T-helper 17 cell (primary cell): Measurements from ENCODE around the gene KMT2A. TPM values are rescaled to one million over a fixed set of nuclear protein-coding genes. Genes with fewer than 3 reads are reported as not detected.
"Not testable (repeated sequence)": the region's sequence is repeated elsewhere in the genome, so short reads cannot be mapped to it uniquely, and the experiment has no call there.

ENCODE experiments used
- ATAC-seq: fragments of 150-1000 bp; cut with Tn5 transposase; 2 replicates; pipeline ENCODE4 v1.10.0; 2021; ENCODE audit warnings: mild to moderate bottlenecking, moderate library complexity
- DNase-seq, 3 donors: peaks; one replicate each; pipeline versions ENCODE4 v3.0.0 to v3.0.0-alpha.2; 2020 to 2021
- H3K9me3 ChIP-seq: one replicate; pipeline ENCODE4 v1.7.0; 2013; ENCODE audit warnings: low read length, mild to moderate bottlenecking; ENCODE audit not compliant: control insufficient read depth, poor library complexity, severe bottlenecking
- H3K27ac Mint-ChIP-seq: one replicate; pipeline ENCODE4 v1.8.0; 2022; ENCODE audit warnings: mild to moderate bottlenecking, moderate library complexity, mixed read lengths
- H3K27me3 Mint-ChIP-seq: one replicate; pipeline ENCODE4 v1.8.0; 2022; ENCODE audit warnings: mixed read lengths
- H3K36me3 Mint-ChIP-seq: one replicate; pipeline ENCODE4 v1.8.0; 2022; ENCODE audit warnings: low read depth, mixed read lengths
- H3K4me1 Mint-ChIP-seq: one replicate; pipeline ENCODE4 v1.8.0; 2022; ENCODE audit warnings: mild to moderate bottlenecking, mixed read lengths
- H3K4me3 Mint-ChIP-seq: one replicate; pipeline ENCODE4 v1.8.0; 2022; ENCODE audit warnings: mild to moderate bottlenecking, moderate library complexity, mixed read lengths
- total RNA-seq, 4 donors: library from RNA in 2 of 4; stranded (reverse) in 2 of 4; gene quantifications; one replicate each; pipeline ENCODE4 v1.2.3 and lab custom pipeline; 2022 to 2026

Gene KMT2A
- total RNA-seq, 2 donors from 2014 or later = 156 to 178 TPM

GRCh38 chr11:118438314-118438931, 2.1 kb downstream of the KMT2A start:
- no peaks in the 10 kb centered on the region for H3K9me3 ChIP-seq
- DNase-seq (peak; percentile 28 to 46 (median 41)), ATAC-seq (peak; percentile 39)
- Mint-ChIP-seq H3K4me3 (peak overlapping the region; percentile 98), H3K4me1 (peaks cover 65% of the 10 kb centered on the region), H3K27me3 (no peaks in the 10 kb centered on the region), H3K27ac (peak overlapping the region; percentile 96), H3K36me3 (no peaks in the 10 kb centered on the region)

- Mint-ChIP-seq H3K4me1 (peaks cover 71% of the 10 kb centered on the region), H3K4me3 (peak overlapping the region; percentile 73)
Observed at GRCh38 chr11:118439646-118440045, 3.4 kb downstream of the KMT2A start.

GRCh38 chr11:118441770-118442275, 5.5 kb downstream of the KMT2A start:
- peak overlapping the region; percentile 65 for H3K4me3 Mint-ChIP-seq
- no peaks in the 10 kb centered on the region for H3K9me3 ChIP-seq
- ATAC-seq (no peak), DNase-seq (no peak)
- H3K27ac Mint-ChIP-seq = peak overlapping the region; percentile 96
- H3K36me3 Mint-ChIP-seq = peaks cover under 1% of the 10 kb centered on the region
- H3K4me1 Mint-ChIP-seq = peaks cover 78% of the 10 kb centered on the region
- no peaks in the 10 kb centered on the region for H3K27me3 Mint-ChIP-seq

More at GRCh38 chr11:118439646-118440045, 3.4 kb downstream of the KMT2A start:
- peak overlapping the region; percentile 96 for H3K27ac Mint-ChIP-seq
- DNase-seq = no peak
- ATAC-seq = no peak
- no peaks in the 10 kb centered on the region for H3K27me3 Mint-ChIP-seq
- H3K9me3 ChIP-seq = no peaks in the 10 kb centered on the region
- no peaks in the 10 kb centered on the region for H3K36me3 Mint-ChIP-seq

GRCh38 chr11:118442301-118442700, 6.0 kb downstream of the KMT2A start:
- Mint-ChIP-seq H3K4me1 (peaks cover 78% of the 10 kb centered on the region), H3K27me3 (no peaks in the 10 kb centered on the region), H3K27ac (peak overlapping the region; percentile 96), H3K36me3 (peaks cover 3% of the 10 kb centered on the region), H3K4me3 (peak overlapping the region; percentile 65)
- ATAC-seq (no peak), DNase-seq (no peak)
- no peaks in the 10 kb centered on the region for H3K9me3 ChIP-seq

- peak overlapping the region; percentile 96 for H3K27ac Mint-ChIP-seq
- ATAC-seq = peak; percentile 4
Observed at GRCh38 chr11:118442908-118443589, 6.8 kb downstream of the KMT2A start.

GRCh38 chr11:118443590-118444218, 7.4 kb downstream of the KMT2A start:
- no peaks in the 10 kb centered on the region for H3K9me3 ChIP-seq
- DNase-seq = no peak
- Mint-ChIP-seq H3K4me1 (peaks cover 74% of the 10 kb centered on the region), H3K27me3 (no peaks in the 10 kb centered on the region), H3K4me3 (peak overlapping the region; percentile 56), H3K36me3 (peaks cover 6% of the 10 kb centered on the region), H3K27ac (peak overlapping the region; percentile 96)
- ATAC-seq = peak; percentile 76

More at GRCh38 chr11:118442908-118443589, 6.8 kb downstream of the KMT2A start:
- H3K4me1 Mint-ChIP-seq = peaks cover 78% of the 10 kb centered on the region
- no peak for DNase-seq
- peaks cover 6% of the 10 kb centered on the region for H3K36me3 Mint-ChIP-seq
- H3K4me3 Mint-ChIP-seq = peak overlapping the region; percentile 65
- H3K27me3 Mint-ChIP-seq = no peaks in the 10 kb centered on the region
- H3K9me3 ChIP-seq = no peaks in the 10 kb centered on the region

GRCh38 chr11:118447423-118447822, 11.1 kb downstream of the KMT2A start:
- no peaks in the 10 kb centered on the region for H3K9me3 ChIP-seq
- Mint-ChIP-seq H3K4me1 (peaks cover 58% of the 10 kb centered on the region), H3K27ac (peak overlapping the region; percentile 71), H3K36me3 (peaks cover 6% of the 10 kb centered on the region), H3K27me3 (no peaks in the 10 kb centered on the region), H3K4me3 (peak overlapping the region; percentile 60)
- DNase-seq (no peak), ATAC-seq (no peak)

- Mint-ChIP-seq H3K4me3 (no peak overlapping the region), H3K36me3 (peaks cover 10% of the 10 kb centered on the region), H3K27me3 (no peaks in the 10 kb centered on the region), H3K4me1 (peaks cover 57% of the 10 kb centered on the region), H3K27ac (no peak overlapping the region)
- no peak for DNase-seq
- H3K9me3 ChIP-seq = no peaks in the 10 kb centered on the region
- ATAC-seq = no peak
Observed at GRCh38 chr11:118448294-118448693, 12.0 kb downstream of the KMT2A start.

GRCh38 chr11:118449316-118449918, 13.1 kb downstream of the KMT2A start:
- ATAC-seq (no peak), DNase-seq (no peak)
- H3K27me3 Mint-ChIP-seq = no peaks in the 10 kb centered on the region
- H3K27ac Mint-ChIP-seq = peak overlapping the region; percentile 54
- H3K9me3 ChIP-seq = no peaks in the 10 kb centered on the region
- H3K4me3 Mint-ChIP-seq = no peak overlapping the region
- peaks cover 57% of the 10 kb centered on the region for H3K4me1 Mint-ChIP-seq
- H3K36me3 Mint-ChIP-seq = peaks cover 16% of the 10 kb centered on the region

- Mint-ChIP-seq H3K27me3 (no peaks in the 10 kb centered on the region), H3K36me3 (peaks cover 16% of the 10 kb centered on the region), H3K27ac (peak overlapping the region; percentile 54), H3K4me3 (peak overlapping the region; percentile 28), H3K4me1 (peaks cover 54% of the 10 kb centered on the region)
- ATAC-seq (no peak), DNase-seq (no peak)
- H3K9me3 ChIP-seq = no peaks in the 10 kb centered on the region
Observed at GRCh38 chr11:118450451-118450850, 14.2 kb downstream of the KMT2A start.

- ATAC-seq (no peak), DNase-seq (no peak)
- H3K9me3 ChIP-seq = no peaks in the 10 kb centered on the region
- H3K27me3 Mint-ChIP-seq = no peaks in the 10 kb centered on the region
- no peaks in the 10 kb centered on the region for H3K36me3 Mint-ChIP-seq
- peaks cover 26% of the 10 kb centered on the region for H3K4me1 Mint-ChIP-seq
- peak overlapping the region; percentile 54 for H3K27ac Mint-ChIP-seq
- H3K4me3 Mint-ChIP-seq = no peak overlapping the region
Observed at GRCh38 chr11:118462178-118462577, 25.9 kb downstream of the KMT2A start.

GRCh38 chr11:118468968-118469367, 32.7 kb downstream of the KMT2A start:
- peaks cover 11% of the 10 kb centered on the region for H3K36me3 Mint-ChIP-seq
- peaks cover 26% of the 10 kb centered on the region for H3K4me1 Mint-ChIP-seq
- DNase-seq, ATAC-seq, H3K9me3 ChIP-seq, H3K4me3 Mint-ChIP-seq, H3K27me3 Mint-ChIP-seq: not testable (repeated sequence)
- peak overlapping the region; percentile 87 for H3K27ac Mint-ChIP-seq

- no peak for ATAC-seq
- H3K36me3 Mint-ChIP-seq = peaks cover 14% of the 10 kb centered on the region
- H3K9me3 ChIP-seq = no peaks in the 10 kb centered on the region
- H3K27ac Mint-ChIP-seq = peak overlapping the region; percentile 87
- H3K4me1 Mint-ChIP-seq = peaks cover 25% of the 10 kb centered on the region
- no peak for DNase-seq
- no peaks in the 10 kb centered on the region for H3K27me3 Mint-ChIP-seq
- no peak overlapping the region for H3K4me3 Mint-ChIP-seq
Observed at GRCh38 chr11:118471030-118471429, 34.7 kb downstream of the KMT2A start.
